HepG2 (cell line): Measurements from ENCODE around the gene DHRS7. TPM values are rescaled to one million over a fixed set of nuclear protein-coding genes. Genes with fewer than 3 reads are reported as not detected.

Experiments
- ATAC-seq: fragments of 200-7000 bp; cut with Tn5 transposase; 3 replicates; pipeline ENCODE4 v1.9.1; 2020; ENCODE audit warnings: mild to moderate bottlenecking, moderate library complexity
- BruUV-seq: library from RNA; stranded (reverse); fragments of 400-500 nt; replicated peaks from 2 replicates; lab custom pipeline; 2021; lab: Mats Ljungman, UMichigan
- CTCF ChIA-PET: fragments of 300-600 bp; formaldehyde crosslinking; extraction: SDS; loops from one replicate; lab custom pipeline; 2021; ENCODE audit warnings: low total read pairs, inconsistent platforms, low intra/inter-chr PET ratio; lab: Yijun Ruan, JAX
- POLR2A ChIA-PET: fragments of 350-600 bp; sonication (Branson Sonifier 250); formaldehyde crosslinking; loops from one replicate; lab custom pipeline; 2020; ENCODE audit warnings: antibody characterized with exemption, inconsistent platforms; lab: Yijun Ruan, JAX
- DNase-seq: peaks from one replicate; pipeline ENCODE4 v3.0.0-alpha.2; 2015; ENCODE audit warnings: low spot score
- FAIRE-seq: peaks from 3 replicates; lab custom pipeline; 2011; peaks lifted over from hg19 to GRCh38; lab: Jason Lieb, UNC
- H2AFZ ChIP-seq: one replicate; pipeline ENCODE4 v1.6.1; 2011; ENCODE audit warnings: low read length, inconsistent platforms
- H3K27ac ChIP-seq: fragments of 300-600 bp; 3 replicates; pipeline ENCODE4 v1.8.0; 2011; ENCODE audit warnings: mixed run types, mild to moderate bottlenecking, mixed read lengths, low read length, inconsistent platforms; ENCODE audit not compliant: insufficient read depth; ENCODE audit errors: extremely low read length
- H3K27me3 ChIP-seq, 2 experiments: fragments of 200-600 bp in 1 of 2; 2 replicates in 1 of 2; 3 replicates in 1 of 2; pipeline versions ENCODE4 v1.6.0 to v1.8.0; 2011; ENCODE audit warnings: low read length in 2 of 2, mild to moderate bottlenecking in 2 of 2, moderate library complexity in 2 of 2, inconsistent platforms in 1 of 2; ENCODE audit not compliant: insufficient read depth in 2 of 2, control insufficient read depth in 1 of 2
- H3K36me3 ChIP-seq, 2 experiments: fragments of 200-600 bp in 1 of 2; replicated peaks in 1 of 2; 2 replicates in 1 of 2; 3 replicates in 1 of 2; pipeline versions ENCODE4 v1.5.1 to v1.8.0; 2011; ENCODE audit warnings: low read length in 2 of 2, inconsistent platforms in 1 of 2; ENCODE audit not compliant: insufficient read depth in 2 of 2, control insufficient read depth in 1 of 2
- H3K4me1 ChIP-seq: 2 replicates; pipeline ENCODE4 v1.5.1; 2012; ENCODE audit warnings: low read length, inconsistent platforms; ENCODE audit not compliant: insufficient read depth
- H3K4me2 ChIP-seq: 2 replicates; pipeline ENCODE4 v1.6.0; 2011; ENCODE audit warnings: low read depth, low read length, inconsistent platforms
- H3K4me3 ChIP-seq, 3 experiments: fragments of 200-600 bp in 1 of 3; sonication (generic), shearing (Covaris generic) in 1 of 3; replicated peaks in 1 of 3; 2 replicates each; pipeline ENCODE4 v1.5.1; 2011 to 2016; ENCODE audit warnings: low read length in 3 of 3, inconsistent platforms in 2 of 3, low read depth in 2 of 3, mild to moderate bottlenecking in 2 of 3, control low read depth in 1 of 3, mixed read lengths in 1 of 3; ENCODE audit not compliant: insufficient read depth in 1 of 3
- H3K79me2 ChIP-seq: one replicate; pipeline ENCODE4 v1.6.1; 2011; ENCODE audit warnings: low read length, inconsistent platforms; ENCODE audit not compliant: insufficient read depth
- H3K9ac ChIP-seq: 2 replicates; pipeline ENCODE4 v1.6.0; 2011; ENCODE audit warnings: mild to moderate bottlenecking, low read depth, low read length, inconsistent platforms; ENCODE audit not compliant: insufficient read depth
- H3K9me3 ChIP-seq: 2 replicates; pipeline ENCODE4 v1.5.1; 2012; ENCODE audit warnings: mild to moderate bottlenecking, low read length
- H4K20me1 ChIP-seq: 2 replicates; pipeline ENCODE4 v1.6.0; 2011; ENCODE audit warnings: inconsistent platforms, mild to moderate bottlenecking, low read length, moderate library complexity; ENCODE audit not compliant: insufficient read depth
- BRCA1 ChIP-seq: sonication (generic); formaldehyde crosslinking; IDR thresholded peaks from 2 replicates; pipeline ENCODE4 v1.4.0; 2020; ENCODE audit warnings: missing genetic modification reagents
- IRF2 ChIP-seq: IDR thresholded peaks from 2 replicates; pipeline ENCODE4 v1.6.1; 2018; ENCODE audit warnings: missing genetic modification reagents, missing compliant biosample characterization
- KLF16 ChIP-seq, 2 experiments: sonication (generic) in 1 of 2; formaldehyde crosslinking in 1 of 2; IDR thresholded peaks; 2 replicates each; pipeline versions ENCODE4 v1.6.1 to v1.8.0; 2016 to 2023; ENCODE audit warnings: missing genetic modification reagents in 2 of 2, missing compliant biosample characterization in 1 of 2
- MAFK ChIP-seq, 2 experiments: IDR thresholded peaks in 1 of 2; conservative IDR thresholded peaks in 1 of 2; 2 replicates each; pipeline ENCODE4 v1.6.1; 2011; ENCODE audit warnings: improper control_type of control experiment in 2 of 2, low read length in 2 of 2
- ZFP41 ChIP-seq: sonication (generic); formaldehyde crosslinking; IDR thresholded peaks from 2 replicates; pipeline ENCODE4 v1.4.0; 2020; ENCODE audit warnings: mild to moderate bottlenecking, missing genetic modification reagents, borderline replicate concordance
- ZNF160 ChIP-seq: sonication (generic); formaldehyde crosslinking; IDR thresholded peaks from 2 replicates; pipeline ENCODE4 v1.8.0; 2022; ENCODE audit warnings: mild to moderate bottlenecking, inconsistent platforms, missing genetic modification reagents
- WGBS: methylation state at CpG from one replicate; pipeline ENCODE4 v1.1.6; 2017; ENCODE audit warnings: low lambda C conversion rate; 5-methylcytosine and 5-hydroxymethylcytosine counted together
- in situ Hi-C: cut with HindIII; loops from 2 replicates; pipeline ENCODE4 v1.10.0; 2017; ENCODE audit warnings: low pct_unique_long_range_greater_than_20kb; ENCODE audit not compliant: extremely low pct_ligation_motif_present
- intact Hi-C: fragments of 100-400 bp; cut with micrococcal nuclease; formaldehyde crosslinking; loops from one replicate; pipeline ENCODE4 v1.10.0; 2022; ENCODE audit not compliant: unreplicated experiment
- polyA plus RNA-seq, 8 experiments: library from polyadenylated mRNA; depleted of rRNA in 3 of 8; stranded (reverse) in 7 of 8; unstranded in 1 of 8; fragments of >200 nt; fragmentation: Illumina TruSeq in 4 of 8; extraction: Trizol in 4 of 8; gene quantifications; 2 replicates each; pipeline versions ENCODE4 v1.2.1 to v1.2.3, GENCODE V29; 2011 to 2016; ENCODE audit warnings: low read depth in 4 of 8, missing spikeins in 1 of 8, mixed read lengths in 1 of 8; ENCODE audit not compliant: insufficient read depth in 1 of 8
- total RNA-seq, 5 experiments: library from RNA; depleted of rRNA; stranded (reverse); fragments of >200 nt; fragmentation: Illumina TruSeq; extraction: Trizol; gene quantifications; 2 replicates each; pipeline ENCODE4 v1.2.3, GENCODE V29; 2016; ENCODE audit warnings: low read depth in 1 of 5

DHRS7 gene
- total and polyA plus RNA-seq, 2 of the 13 experiments (the other 11 are each of a cell fraction or from before 2014, with no cell fraction given): 20.8 to 44.4 TPM

GRCh38 chr14:60184905-60185555 is 19.8 kb upstream of the DHRS7 start:
- no peak for TF ChIP-seq KLF16 (CRISPR knock-in tag; IDR thresholded peaks at IDR 0.05)
- no peak for TF ChIP-seq BRCA1 (CRISPR knock-in tag)
- TF ChIP-seq ZFP41 (CRISPR knock-in tag): no peak
- TF ChIP-seq IRF2 (CRISPR knock-in tag): no peak
- 0 out of 4 replicates have a peak, but pooled peaks of 1 of the 2 experiments have one; percentile 2 for TF ChIP-seq MAFK (conservative IDR thresholded peaks at IDR 0.05 in 1 of 2, IDR thresholded peaks at IDR 0.05 in 1 of 2; ENCODE audit: low read length in 2 of 2)
- no peak for TF ChIP-seq ZNF160 (CRISPR knock-in tag)
- Histone ChIP-seq H3K4me1 (peaks cover 12% of the 10 kb centered on the region; the same call in 1 of the 2 replicates), H3K36me3 (no peaks in the 10 kb centered on the region), H3K4me2 (no peak overlapping the region), H3K9ac (no peak overlapping the region), H3K79me2 (no peaks in the 10 kb centered on the region), H3K9me3 (no peaks in the 10 kb centered on the region), H3K27ac (no peak overlapping the region), H3K4me3 (no peak overlapping the region), H3K27me3 (no peaks in the 10 kb centered on the region), H2AFZ (no peak overlapping the region), H4K20me1 (no peaks in the 10 kb centered on the region)
- ATAC-seq (no peak), DNase-seq (no peak), FAIRE-seq (no peak)
- ChIA-PET POLR2A (no interaction called here), CTCF (interaction anchor here (1.1 to 4.1 kb wide), 4 partner anchors 121 to 553 kb away, joined by 3 to 41 read pairs (median 18); no protein-coding TSS in a partner anchor)
- in situ Hi-C loops: loop anchor here (5.0 to 25.0 kb wide), 3 partner anchors 123 to 673 kb away; no protein-coding TSS in a partner anchor
- BruUV-seq: no TSS peak
- WGBS: 10% methylated on average over 5 of the region's 5 CpGs
- intact Hi-C loops: loop anchor here (1.0 to 10.0 kb wide), 4 partner anchors 121 to 552 kb away; no protein-coding TSS in a partner anchor
